ENCODE results near the gene MED27.
"Not testable (repeated sequence)": the region's sequence is repeated elsewhere in the genome, so short reads cannot be mapped to it uniquely, and the experiment has no call there.

Gene MED27

GRCh38 chr9:132014218-132014805 lies 65.4 kb downstream of the MED27 start:
- DNase-seq, result no peak

- DNase-seq, result no peak
These were observed 66.8 kb downstream of the MED27 start for GRCh38 chr9:132012704-132013357.

GRCh38 chr9:132011896-132012295 lies 67.8 kb downstream of the MED27 start:
- no peak for DNase-seq

GRCh38 chr9:132011309-132011708 lies 68.4 kb downstream of the MED27 start:
- no peak for DNase-seq

- not testable (repeated sequence) for DNase-seq
These were observed 69.5 kb downstream of the MED27 start for GRCh38 chr9:132010201-132010600.

GRCh38 chr9:132008855-132009812 lies 70.5 kb downstream of the MED27 start:
- DNase-seq, result no peak

GRCh38 chr9:132008184-132008803 lies 71.4 kb downstream of the MED27 start:
- DNase-seq, result peak; percentile 32

GRCh38 chr9:132007371-132008025 lies 72.2 kb downstream of the MED27 start:
- no peak for DNase-seq

- no peak for DNase-seq
These were observed 72.8 kb downstream of the MED27 start for GRCh38 chr9:132006677-132007370.

GRCh38 chr9:132005899-132006298 lies 73.8 kb downstream of the MED27 start:
- no peak for DNase-seq

- no peak for DNase-seq
These were observed 75.3 kb downstream of the MED27 start for GRCh38 chr9:132004323-132004722.

GRCh38 chr9:132003896-132004295 lies 75.8 kb downstream of the MED27 start:
- no peak for DNase-seq

GRCh38 chr9:132003319-132003704 lies 76.4 kb downstream of the MED27 start:
- no peak for DNase-seq

GRCh38 chr9:132002643-132003318 lies 76.9 kb downstream of the MED27 start:
- no peak for DNase-seq

GRCh38 chr9:132001567-132001966 lies 78.1 kb downstream of the MED27 start:
- DNase-seq, result no peak

GRCh38 chr9:132000659-132001058 lies 79.0 kb downstream of the MED27 start:
- no peak for DNase-seq

- no peak for DNase-seq
These were observed 79.7 kb downstream of the MED27 start for GRCh38 chr9:131999692-132000551.

- no peak for DNase-seq
These were observed 81.9 kb downstream of the MED27 start for GRCh38 chr9:131997779-131998178.

- DNase-seq, result no peak
These were observed 82.6 kb downstream of the MED27 start for GRCh38 chr9:131997076-131997475.

GRCh38 chr9:131995382-131995781 lies 84.3 kb downstream of the MED27 start:
- no peak for DNase-seq
